HG03442 (cell line): Measurements from ENCODE around the gene GRM5.

Experiments
- ATAC-seq: cut with Tn5 transposase; IDR thresholded peaks from one replicate; pipeline ENCODE4 v1.9.1; 2021; ENCODE audit warnings: mild to moderate bottlenecking, moderate library complexity; ENCODE audit not compliant: unreplicated experiment

Gene GRM5

GRCh38 chr11:88623531-88623930 lies 442.3 kb downstream of the GRM5 start:
- no peak for ATAC-seq

- ATAC-seq: no peak
Observed at GRCh38 chr11:88620568-88621130, 445.1 kb downstream of the GRM5 start.

DNA sequence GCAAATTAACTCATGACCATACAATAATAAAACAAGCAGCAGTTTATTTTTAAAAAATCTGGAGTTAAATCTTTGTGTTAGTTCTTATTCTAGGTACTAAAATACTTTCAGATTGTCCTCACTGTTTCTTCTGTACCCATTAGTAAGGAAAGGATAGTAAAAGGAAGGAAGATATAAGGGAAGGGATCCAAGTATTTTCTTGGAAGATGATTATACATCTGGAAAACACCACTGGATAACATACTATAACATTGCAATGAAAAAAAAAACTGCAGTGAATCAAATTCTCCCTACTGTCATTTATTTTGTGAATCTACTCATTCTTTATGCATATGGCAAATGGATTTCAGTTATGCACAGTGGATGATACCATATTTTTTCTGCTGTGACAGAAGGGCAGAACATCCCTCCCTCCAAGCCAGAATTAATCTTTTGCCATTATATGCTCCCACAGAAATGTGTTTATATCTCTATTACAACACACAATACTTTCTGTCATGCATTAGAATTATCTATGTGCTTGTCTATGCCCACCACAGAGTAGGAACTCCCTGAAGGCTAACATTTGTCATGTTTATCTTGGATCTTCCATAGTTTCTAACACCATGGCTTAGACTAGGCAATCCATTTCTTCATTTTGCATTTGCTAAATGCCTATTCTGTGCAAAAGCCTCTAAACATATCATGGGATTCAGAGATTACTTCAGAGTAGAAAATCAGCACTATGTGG lies 446.0 kb downstream of the GRM5 start:
- no peak for ATAC-seq

DNA sequence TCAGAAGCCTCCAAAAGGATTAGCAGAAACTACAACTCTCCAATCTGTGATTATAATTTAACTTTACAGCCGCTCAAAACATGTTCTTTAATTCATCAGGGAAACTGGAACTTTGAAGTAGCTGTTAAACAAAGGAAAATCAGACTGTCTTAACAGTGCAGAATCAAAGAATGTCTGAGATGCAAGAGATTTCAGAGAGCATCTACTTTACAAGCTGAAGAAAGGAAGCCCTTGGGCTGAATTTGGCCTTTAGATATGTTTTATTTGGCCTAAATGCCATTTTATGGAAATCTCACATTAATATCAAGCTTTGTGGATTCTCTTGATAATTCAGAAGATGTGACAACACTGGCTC lies 446.7 kb downstream of the GRM5 start:
- no peak for ATAC-seq

- ATAC-seq: no peak
Observed at GRCh38 chr11:88618327-88619070, 447.3 kb downstream of the GRM5 start.

DNA sequence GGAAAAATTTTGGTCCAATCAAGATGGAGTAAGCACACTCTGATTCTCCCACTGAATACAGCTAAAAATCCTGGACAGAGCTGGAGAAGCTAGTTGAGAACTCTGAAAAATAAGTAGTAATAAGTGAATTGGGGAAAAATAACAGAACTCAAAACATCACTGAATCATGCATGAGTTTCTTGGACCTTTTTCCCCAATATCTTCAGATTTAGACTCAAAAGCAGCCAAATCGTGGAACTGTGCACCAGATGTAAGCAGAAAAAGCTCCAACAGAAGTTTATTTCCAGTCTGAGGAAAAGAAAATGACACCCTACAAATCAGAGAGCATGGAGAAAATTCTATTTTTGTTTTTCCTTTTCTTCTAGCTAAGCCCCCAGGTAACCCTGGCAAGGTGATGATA lies 448.6 kb downstream of the GRM5 start:
- ATAC-seq: no peak

GRCh38 chr11:88604260-88604659 lies 461.5 kb downstream of the GRM5 start:
- ATAC-seq: no peak

DNA sequence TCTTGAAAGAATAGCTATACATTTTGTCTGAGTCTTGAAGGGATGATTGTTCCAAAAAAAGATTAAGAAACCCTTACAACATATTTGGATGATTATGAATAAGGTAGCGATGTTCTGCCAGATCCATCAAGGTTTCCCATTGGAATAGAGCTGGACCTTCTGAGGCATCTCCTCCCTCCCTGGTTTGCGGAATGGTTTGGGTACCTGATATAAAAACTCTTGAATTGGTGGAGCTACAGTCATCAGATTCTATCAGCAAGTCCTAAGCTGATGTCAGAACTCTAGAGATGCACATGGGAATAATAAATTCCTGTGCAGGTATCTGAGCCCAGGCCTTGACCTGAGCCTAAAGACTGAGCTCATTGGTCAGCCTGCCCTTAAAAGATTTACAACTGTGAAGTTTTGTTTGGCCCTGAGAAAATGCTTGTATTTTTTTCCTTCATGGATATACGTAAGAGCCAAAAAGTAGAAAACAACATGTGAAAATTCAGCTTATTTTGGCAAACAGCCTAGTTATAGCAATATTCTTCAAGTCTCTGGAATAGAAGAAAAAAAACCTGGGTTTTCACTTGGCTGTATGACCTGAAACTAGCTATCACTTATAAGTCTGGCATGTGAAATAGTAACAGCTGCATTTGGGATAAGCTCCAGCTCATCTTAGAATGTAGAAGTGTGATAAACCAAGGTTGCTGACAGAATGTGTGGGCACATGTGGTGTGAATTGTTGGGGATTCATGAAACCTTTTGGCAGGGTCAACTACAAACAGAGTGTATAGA lies 462.5 kb downstream of the GRM5 start:
- no peak for ATAC-seq

DNA sequence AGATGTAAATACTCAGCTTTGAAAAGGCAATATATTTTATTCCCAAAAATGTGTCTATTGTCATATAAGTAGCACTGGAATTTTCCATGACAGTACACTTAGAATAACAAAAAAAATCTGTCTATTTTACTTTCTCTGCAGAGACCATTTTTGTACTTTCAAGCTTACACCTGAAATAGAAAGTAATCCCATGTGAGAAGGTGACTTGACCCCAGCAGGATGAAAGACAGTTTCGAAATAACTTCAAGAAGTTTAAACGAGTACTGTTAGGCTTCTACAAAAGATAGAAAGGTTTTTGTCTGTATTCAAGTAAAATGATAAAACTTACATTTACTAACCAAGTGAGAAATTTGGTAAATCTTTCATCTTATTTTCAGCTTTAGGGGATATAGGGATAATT lies 468.4 kb downstream of the GRM5 start:
- ATAC-seq: no peak

DNA sequence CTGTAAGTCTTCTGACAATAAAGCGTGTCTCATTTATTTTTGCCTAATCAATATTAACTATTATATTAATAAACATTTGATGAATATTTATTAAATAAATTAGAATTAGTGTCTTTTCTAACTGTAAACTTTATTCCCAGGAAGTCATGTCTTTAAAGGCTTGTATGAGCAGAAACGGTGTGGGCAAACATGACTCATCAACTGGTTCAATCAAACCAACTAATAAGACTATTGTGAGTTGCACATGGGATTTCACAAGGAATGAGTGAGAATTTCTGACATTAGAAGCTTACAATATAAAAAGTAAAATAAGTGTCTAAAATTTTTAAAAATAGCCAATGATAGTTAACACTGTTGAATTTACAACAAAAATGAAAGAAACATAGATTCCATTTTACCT lies 469.0 kb downstream of the GRM5 start:
- no peak for ATAC-seq

DNA sequence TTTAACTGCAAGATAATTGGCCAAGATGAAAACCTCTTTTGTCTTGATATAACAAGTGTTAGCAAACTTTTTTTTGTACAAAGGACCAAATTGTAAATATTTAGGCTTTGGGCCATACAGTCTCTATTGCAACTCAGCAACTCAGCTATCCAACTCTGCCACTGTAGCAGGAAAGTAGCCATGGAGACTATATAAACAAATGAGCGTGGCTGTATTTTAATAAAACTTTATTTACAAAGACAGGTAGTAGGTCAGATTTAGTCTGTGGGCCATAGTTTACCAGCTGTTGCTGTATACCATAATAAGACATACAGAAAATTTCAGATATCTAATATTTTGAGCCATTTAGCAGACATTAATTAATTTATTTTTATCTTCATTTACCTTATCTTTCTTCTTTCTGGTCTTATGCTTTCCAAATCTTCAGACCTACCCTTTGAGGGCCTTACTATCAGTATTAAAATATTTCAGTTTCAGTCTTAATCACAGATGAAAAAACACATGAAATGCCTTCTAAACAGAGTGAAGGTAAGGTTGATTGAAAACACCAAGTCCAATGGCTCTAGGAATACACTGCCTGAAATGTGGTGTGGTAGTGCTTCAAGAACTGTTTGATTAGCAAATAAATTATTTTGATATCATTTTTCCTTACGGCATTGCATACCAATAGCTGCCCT lies 471.4 kb downstream of the GRM5 start:
- ATAC-seq: no peak

- ATAC-seq: no peak
Observed at GRCh38 chr11:88590361-88590760, 475.4 kb downstream of the GRM5 start.

- no peak for ATAC-seq
Observed at GRCh38 chr11:88583251-88583650, 482.5 kb downstream of the GRM5 start.

DNA sequence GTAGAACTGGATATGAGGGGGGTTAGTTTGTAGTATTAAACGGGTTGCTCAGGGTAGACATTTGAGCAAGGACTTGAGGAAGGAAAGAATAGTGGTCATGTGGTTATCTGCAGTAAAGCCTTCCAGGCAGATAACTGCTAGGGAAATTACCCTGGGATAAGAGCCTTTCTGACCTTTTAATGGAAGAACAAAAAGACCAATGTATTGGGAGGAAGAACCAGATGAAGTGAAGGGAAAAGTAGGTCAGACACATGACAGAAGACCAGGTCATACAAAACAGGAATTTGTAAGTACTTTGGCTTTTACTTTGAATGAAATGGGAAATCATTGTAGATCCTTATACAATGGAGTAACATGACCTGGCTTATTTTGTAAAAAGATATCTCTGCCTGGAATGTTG lies 486.3 kb downstream of the GRM5 start:
- no peak for ATAC-seq

DNA sequence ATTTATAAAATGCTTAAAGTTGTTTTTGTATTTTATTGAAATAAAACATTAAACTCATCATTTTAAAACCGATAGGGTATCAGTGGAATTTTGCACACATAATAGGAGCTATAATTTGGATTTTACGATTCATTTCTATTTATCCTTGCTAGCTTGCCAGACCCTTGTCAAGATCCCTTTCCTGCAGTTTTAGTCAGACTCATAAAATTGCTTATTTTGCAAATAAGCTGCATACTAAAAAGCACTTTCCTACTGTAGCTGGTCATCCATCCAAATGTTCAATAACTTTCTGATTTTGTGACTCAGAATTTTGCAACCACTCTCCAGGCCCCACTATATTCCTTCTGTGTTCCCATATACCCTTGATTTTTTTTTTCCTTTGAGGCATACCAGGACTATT lies 489.0 kb downstream of the GRM5 start:
- ATAC-seq: no peak

- ATAC-seq: no peak
Observed at GRCh38 chr11:88575916-88576315, 489.9 kb downstream of the GRM5 start.

DNA sequence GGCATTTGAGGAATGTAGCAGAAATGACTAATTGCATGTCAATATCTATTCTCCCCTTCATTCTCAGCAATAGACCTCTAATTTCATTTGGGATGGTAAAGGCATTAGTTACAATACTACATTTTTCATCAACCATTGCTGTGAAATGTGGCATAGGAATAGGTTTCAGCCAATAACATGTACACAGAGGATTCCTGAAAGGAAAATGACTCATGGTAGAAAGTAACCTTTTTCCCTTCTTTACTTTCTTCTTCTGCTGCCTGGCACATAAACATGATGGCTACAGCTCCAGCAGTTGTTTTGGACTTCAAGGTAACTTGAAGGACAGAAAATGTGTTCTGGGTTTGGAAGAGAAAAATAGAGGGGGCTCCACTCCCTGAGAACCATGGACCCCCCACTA lies 496.4 kb downstream of the GRM5 start:
- no peak for ATAC-seq

DNA sequence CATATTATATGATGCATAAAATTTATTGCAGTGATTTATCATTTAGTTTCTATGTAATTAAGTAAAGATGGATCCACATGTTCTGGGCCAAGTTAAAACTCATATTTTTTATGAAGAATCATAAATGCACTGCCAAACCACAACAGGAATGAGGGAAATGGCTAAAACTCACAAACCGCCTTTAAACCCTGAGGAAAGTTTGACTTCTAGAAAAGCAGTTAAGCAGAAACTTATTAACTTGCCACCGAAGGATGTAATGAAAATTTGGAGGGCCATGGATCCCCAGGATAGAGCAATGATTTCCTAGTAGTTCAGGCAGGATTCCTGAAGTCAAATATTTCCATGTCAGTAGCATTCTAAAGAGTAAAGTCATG lies 510.0 kb downstream of the GRM5 start:
- ATAC-seq: no peak

DNA sequence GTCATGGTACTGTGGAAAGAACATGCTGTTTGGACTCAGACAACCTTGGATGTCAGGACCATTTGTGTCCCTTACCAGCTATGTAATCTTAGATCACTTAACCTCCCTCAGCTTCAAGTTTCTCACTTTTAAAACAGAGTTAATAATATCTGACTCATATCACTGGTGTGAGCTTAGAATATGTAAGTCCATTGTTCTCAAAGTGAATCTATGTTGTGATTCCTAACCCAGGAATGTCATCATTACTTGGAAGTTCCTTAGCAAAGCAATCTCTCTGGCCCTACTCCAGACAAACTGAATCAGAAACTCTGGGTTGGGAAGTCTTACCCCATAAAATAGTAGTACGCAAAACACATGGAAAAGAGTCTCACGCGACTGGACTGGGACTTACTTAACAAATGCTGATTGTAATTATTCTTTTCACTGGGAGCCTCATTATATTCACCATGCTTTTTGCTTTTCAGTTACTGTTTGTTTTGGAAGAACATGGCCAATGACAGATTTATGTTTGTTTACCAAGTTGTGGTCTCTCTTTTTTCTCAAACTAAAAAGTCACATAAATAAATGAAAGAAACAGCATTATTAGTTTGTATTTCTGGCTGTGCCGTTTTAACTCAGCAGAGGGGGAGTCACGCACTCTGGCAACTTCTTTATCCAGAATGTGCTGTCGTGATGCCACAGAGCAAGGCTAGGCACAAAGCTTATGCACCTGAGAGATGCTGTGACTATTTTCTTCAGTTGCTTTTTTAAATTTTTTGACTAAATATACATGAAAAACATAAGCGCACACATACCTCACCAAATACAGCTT lies 510.6 kb downstream of the GRM5 start:
- ATAC-seq: no peak

DNA sequence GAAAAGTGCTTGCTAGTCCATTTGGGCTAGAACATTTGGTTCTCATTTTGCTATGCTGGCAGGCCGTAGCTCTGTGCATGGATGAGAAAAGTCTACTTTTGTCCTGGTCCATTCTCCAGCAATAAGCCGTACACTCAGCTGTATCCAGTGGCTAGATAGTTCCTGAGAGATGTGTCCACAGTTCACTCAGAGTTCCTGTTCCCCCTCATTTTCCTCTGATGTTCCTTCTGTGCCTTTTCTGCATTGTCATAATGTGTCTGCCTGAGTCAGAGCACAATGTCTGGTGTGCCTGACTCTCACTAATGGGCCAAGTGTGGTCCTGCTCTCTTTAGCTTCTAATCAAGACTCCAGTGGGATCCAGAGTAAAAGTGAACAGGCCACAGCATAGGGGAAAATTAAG lies 512.6 kb downstream of the GRM5 start:
- ATAC-seq: no peak
